Measurements from ENCODE around the gene NTM.

Gene NTM

GRCh38 chr11:131808470-131808869, 438.1 kb downstream of the NTM start:
- DNase-seq = no peak

- DNase-seq = no peak
Measured at GRCh38 chr11:131809203-131809918, 438.9 kb downstream of the NTM start.

GRCh38 chr11:131810541-131810940, 440.1 kb downstream of the NTM start:
- no peak for DNase-seq

- no peak for DNase-seq
Measured at GRCh38 chr11:131811383-131811782, 441.0 kb downstream of the NTM start.

GRCh38 chr11:131814108-131814507, 443.7 kb downstream of the NTM start:
- DNase-seq = no peak

- DNase-seq = no peak
Measured at GRCh38 chr11:131815590-131815989, 445.2 kb downstream of the NTM start.

GRCh38 chr11:131816051-131816450, 445.6 kb downstream of the NTM start:
- DNase-seq = no peak

GRCh38 chr11:131817687-131818188, 447.3 kb downstream of the NTM start:
- DNase-seq = no peak

GRCh38 chr11:131819865-131820264, 449.4 kb downstream of the NTM start:
- DNase-seq = no peak

- DNase-seq = no peak
Measured at GRCh38 chr11:131822506-131822905, 452.1 kb downstream of the NTM start.

GRCh38 chr11:131823772-131824171, 453.4 kb downstream of the NTM start:
- no peak for DNase-seq

GRCh38 chr11:131824771-131825170, 454.4 kb downstream of the NTM start:
- no peak for DNase-seq

- no peak for DNase-seq
Measured at GRCh38 chr11:131827430-131827829, 457.0 kb downstream of the NTM start.

- no peak for DNase-seq
Measured at GRCh38 chr11:131829725-131830124, 459.3 kb downstream of the NTM start.

- no peak for DNase-seq
Measured at GRCh38 chr11:131832079-131832478, 461.7 kb downstream of the NTM start.

- DNase-seq = no peak
Measured at GRCh38 chr11:131833366-131833765, 463.0 kb downstream of the NTM start.

- no peak for DNase-seq
Measured at GRCh38 chr11:131837562-131837961, 467.1 kb downstream of the NTM start.

GRCh38 chr11:131838016-131838415, 467.6 kb downstream of the NTM start:
- DNase-seq = no peak

- no peak for DNase-seq
Measured at GRCh38 chr11:131839326-131839725, 468.9 kb downstream of the NTM start.

GRCh38 chr11:131840545-131840944, 470.1 kb downstream of the NTM start:
- DNase-seq = no peak

- no peak for DNase-seq
Measured at GRCh38 chr11:131841028-131841427, 470.6 kb downstream of the NTM start.

GRCh38 chr11:131841925-131842635, 471.7 kb downstream of the NTM start:
- no peak for DNase-seq

GRCh38 chr11:131845255-131845654, 474.8 kb downstream of the NTM start:
- no peak for DNase-seq

- no peak for DNase-seq
Measured at GRCh38 chr11:131849485-131849884, 479.1 kb downstream of the NTM start.

All from activated CD4-positive, alpha-beta T cell treated with anti-CD3 and anti-CD28 coated beads, Interleukin-10, Interleukin-2, amounts not matched to agents 100 ng/mL and 50 ng/mL, durations not matched to agents 16 hours and 8 hours (primary cell).